ENCODE measurements around the gene KIF20A. TPM values are rescaled to one million over a fixed set of nuclear protein-coding genes. Genes with fewer than 3 reads are reported as not detected.

KIF20A gene
- total RNA-seq, 1 experiment from 2014 or later = 84.9 TPM

DNA sequence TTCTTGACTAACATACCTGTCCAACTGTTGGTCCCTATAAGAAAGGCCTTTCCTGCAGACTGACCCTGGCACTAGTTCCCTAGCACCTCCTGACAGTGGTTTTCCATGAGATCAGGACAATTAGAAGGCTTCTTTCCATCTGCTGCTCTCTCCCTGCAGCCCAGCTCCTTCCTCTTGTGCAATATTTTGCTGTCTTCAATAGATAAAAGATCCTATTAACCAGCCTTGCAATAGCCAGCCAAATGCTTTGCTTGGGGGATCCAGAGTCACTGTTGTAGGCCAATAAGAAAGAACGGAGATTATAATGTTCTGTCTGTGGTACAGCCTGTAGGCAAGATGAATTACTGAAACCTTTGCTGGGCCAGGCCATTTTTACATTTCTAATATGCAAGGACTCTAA, 21.3 kb upstream of the KIF20A start:
- CTCF ChIA-PET = no interaction called here
- H3K27ac Mint-ChIP-seq (ENCODE audit: unreplicated experiment) = no peak overlapping the region

GRCh38 chr5:138159666-138160065, 19.2 kb upstream of the KIF20A start:
- Mint-ChIP-seq H3K4me3 (ENCODE audit: unreplicated experiment) (no peak overlapping the region), H3K27ac (ENCODE audit: unreplicated experiment) (peak overlapping the region; percentile 14), H3K27me3 (ENCODE audit: insufficient read depth, unreplicated experiment) (no peaks in the 10 kb centered on the region), H3K4me1 (ENCODE audit: low read depth, unreplicated experiment) (no peaks in the 10 kb centered on the region), H3K36me3 (ENCODE audit: insufficient read depth, unreplicated experiment) (peaks cover 79% of the 10 kb centered on the region), H3K9me3 (ENCODE audit: unreplicated experiment) (no peaks in the 10 kb centered on the region)
- no peak for TF ChIP-seq CTCF (IDR thresholded peaks at IDR 0.05; ENCODE audit: insufficient read depth in 1 of 2, low read depth in 1 of 2, low read length in 1 of 2, severe bottlenecking in 1 of 2, unreplicated experiment in 1 of 2)
- Histone ChIP-seq H3K4me1 (no peaks in the 10 kb centered on the region), H3K9me3 (no peaks in the 10 kb centered on the region), H3K4me3 (ENCODE audit: low read depth, low read length) (no peak overlapping the region), H3K27me3 (replicated peaks; ENCODE audit: control insufficient read depth, insufficient read depth, low read length) (no peaks in the 10 kb centered on the region), H3K36me3 (ENCODE audit: control insufficient read depth, insufficient read depth, low read length) (peaks cover 7% of the 10 kb centered on the region)
- intact Hi-C loops (cut with micrococcal nuclease; ENCODE audit: unreplicated experiment) = no loop called here
- ChIA-PET CTCF (no interaction called here), POLR2A (no interaction called here)
- no peak for DNase-seq
- no TSS peak for BruUV-seq (replicated peaks)

More for the DNA sequence above, 21.3 kb upstream of the KIF20A start:
- no peak overlapping the region for H3K4me3 ChIP-seq (ENCODE audit: low read depth, low read length)
- peaks cover 5% of the 10 kb centered on the region; the same call in 1 of the 2 replicates for H3K36me3 ChIP-seq (ENCODE audit: control insufficient read depth, insufficient read depth, low read length)
- Mint-ChIP-seq H3K4me3 (ENCODE audit: unreplicated experiment) (no peak overlapping the region), H3K36me3 (ENCODE audit: insufficient read depth, unreplicated experiment) (peaks cover 60% of the 10 kb centered on the region), H3K4me1 (ENCODE audit: low read depth, unreplicated experiment) (no peaks in the 10 kb centered on the region), H3K27me3 (ENCODE audit: insufficient read depth, unreplicated experiment) (no peaks in the 10 kb centered on the region), H3K9me3 (ENCODE audit: unreplicated experiment) (no peaks in the 10 kb centered on the region)
- BruUV-seq (replicated peaks) = no TSS peak
- no peaks in the 10 kb centered on the region for H3K4me1 ChIP-seq
- H3K27me3 ChIP-seq (replicated peaks; ENCODE audit: control insufficient read depth, insufficient read depth, low read length) = no peaks in the 10 kb centered on the region
- POLR2A ChIA-PET = no interaction called here
- no peak for TF ChIP-seq CTCF (IDR thresholded peaks at IDR 0.05; ENCODE audit: insufficient read depth in 1 of 2, low read depth in 1 of 2, low read length in 1 of 2, severe bottlenecking in 1 of 2, unreplicated experiment in 1 of 2)
- intact Hi-C loops (cut with micrococcal nuclease; ENCODE audit: unreplicated experiment) = no loop called here
- H3K9me3 ChIP-seq = no peaks in the 10 kb centered on the region
- DNase-seq = no peak

GRCh38 chr5:138160706-138161105, 18.2 kb upstream of the KIF20A start:
- peaks cover 8% of the 10 kb centered on the region for H3K36me3 ChIP-seq (ENCODE audit: control insufficient read depth, insufficient read depth, low read length)
- Mint-ChIP-seq H3K4me1 (ENCODE audit: low read depth, unreplicated experiment) (no peaks in the 10 kb centered on the region), H3K27me3 (ENCODE audit: insufficient read depth, unreplicated experiment) (no peaks in the 10 kb centered on the region), H3K9me3 (ENCODE audit: unreplicated experiment) (no peaks in the 10 kb centered on the region), H3K36me3 (ENCODE audit: insufficient read depth, unreplicated experiment) (peaks cover 90% of the 10 kb centered on the region), H3K4me3 (ENCODE audit: unreplicated experiment) (no peak overlapping the region), H3K27ac (ENCODE audit: unreplicated experiment) (no peak overlapping the region)
- ChIA-PET CTCF (no interaction called here), POLR2A (no interaction called here)
- H3K27me3 ChIP-seq (replicated peaks; ENCODE audit: control insufficient read depth, insufficient read depth, low read length) = no peaks in the 10 kb centered on the region
- no peak for TF ChIP-seq CTCF (IDR thresholded peaks at IDR 0.05; ENCODE audit: insufficient read depth in 1 of 2, low read depth in 1 of 2, low read length in 1 of 2, severe bottlenecking in 1 of 2, unreplicated experiment in 1 of 2)
- intact Hi-C loops (cut with micrococcal nuclease; ENCODE audit: unreplicated experiment) = no loop called here
- no peak for DNase-seq
- H3K4me1 ChIP-seq = no peaks in the 10 kb centered on the region
- H3K9me3 ChIP-seq = no peaks in the 10 kb centered on the region
- no peak overlapping the region for H3K4me3 ChIP-seq (ENCODE audit: low read depth, low read length)
- no TSS peak for BruUV-seq (replicated peaks)

Data from Caco-2 (cell line).